Measurements from ENCODE around the gene TYMS. TPM values are rescaled to one million over a fixed set of nuclear protein-coding genes. Genes with fewer than 3 reads are reported as not detected.

TYMS gene
- total RNA-seq, 1 experiment from 2014 or later = 66.6 TPM

DNA sequence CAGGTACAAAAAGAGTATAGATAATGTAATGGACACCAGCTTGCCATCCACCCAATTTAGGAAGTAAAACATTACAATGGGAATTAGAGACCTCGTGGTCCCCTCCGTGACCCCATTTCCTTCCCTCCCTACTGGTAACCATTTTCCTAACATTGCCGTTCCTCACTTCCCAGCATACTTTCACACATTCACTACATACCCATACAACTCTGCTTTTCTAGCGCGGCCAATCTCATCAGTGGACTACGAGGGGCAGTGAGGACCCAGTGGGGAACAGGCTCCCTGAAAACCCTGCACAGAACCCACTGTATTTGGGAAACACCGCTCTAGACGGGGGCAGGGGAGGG lies 53.8 kb downstream of the TYMS start:
- no peak for DNase-seq (ENCODE audit: low spot score)

DNA sequence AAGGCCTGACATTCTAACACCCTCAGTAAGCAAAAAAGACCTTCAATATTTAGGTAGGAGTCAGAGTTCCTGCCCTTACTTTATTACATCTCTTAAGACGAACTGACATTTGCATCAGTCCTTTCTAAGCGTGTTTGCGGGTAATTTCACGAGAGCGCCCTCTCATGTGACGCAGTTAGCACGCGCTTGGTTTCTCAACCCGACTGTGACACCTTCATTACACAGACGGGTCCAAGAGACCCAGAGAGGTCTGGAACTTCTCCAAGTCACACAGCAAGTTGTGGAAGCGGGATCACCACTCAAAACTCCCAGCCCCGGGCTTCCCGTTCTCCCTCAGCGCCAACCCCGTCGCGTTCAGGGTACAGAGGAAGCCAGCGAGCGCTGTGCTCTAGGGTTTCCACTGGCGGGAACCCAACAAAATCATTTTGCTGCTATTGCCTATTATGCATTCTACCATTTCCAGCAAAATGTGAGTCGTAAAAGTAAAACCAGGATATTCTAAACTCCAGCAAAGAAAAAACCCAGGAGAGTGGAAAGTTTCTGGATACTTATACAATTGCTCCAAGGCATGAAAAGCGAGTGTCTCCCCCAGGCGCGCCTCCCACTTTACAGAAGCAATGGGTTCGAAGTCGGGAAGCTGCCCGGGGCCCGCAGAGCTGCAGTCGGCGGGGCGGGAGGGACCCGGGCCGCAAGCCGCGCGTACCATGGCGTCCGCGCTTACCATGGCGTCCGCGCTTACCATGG lies 54.4 kb downstream of the TYMS start:
- peak; percentile 33 for DNase-seq (ENCODE audit: low spot score)

DNA sequence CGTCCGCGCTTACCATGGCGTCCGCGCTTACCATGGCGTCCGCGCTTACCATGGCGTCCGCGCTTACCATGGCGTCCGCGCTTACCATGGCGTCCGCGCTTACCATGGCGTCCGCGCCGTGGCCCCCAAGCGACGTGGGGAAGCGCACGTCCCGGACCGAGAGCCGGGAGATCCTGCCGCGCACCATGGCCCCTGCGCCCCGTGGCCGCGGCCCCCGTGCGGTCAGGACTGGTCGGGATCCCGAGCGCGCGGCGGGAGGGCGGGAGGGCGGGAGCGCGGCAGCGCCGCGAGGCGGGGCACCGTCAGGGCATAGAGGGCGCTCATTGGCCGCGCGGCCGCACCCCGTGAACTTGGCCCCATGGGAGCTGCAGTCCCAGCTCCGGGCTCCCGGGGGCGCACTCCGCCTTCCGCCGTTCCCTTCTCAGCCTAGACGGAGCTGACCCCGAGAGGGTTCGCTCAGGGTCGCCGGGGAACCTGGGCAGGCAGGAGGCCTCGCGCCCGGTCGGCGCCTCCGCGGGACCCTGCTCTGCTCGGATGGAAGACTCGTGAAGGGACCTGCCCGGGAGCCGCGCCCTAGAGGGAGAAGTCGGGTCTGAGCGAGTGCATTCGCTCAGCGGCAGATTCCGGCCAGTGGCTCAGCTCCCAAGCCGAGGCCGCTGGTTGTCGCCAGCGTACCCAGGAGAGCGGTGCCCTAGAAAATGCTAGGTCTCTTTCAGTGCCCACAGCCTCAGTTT lies 55.1 kb downstream of the TYMS start, which contains the start of gene ENOSF1:
ENOSF1 (minus strand) TSS at position 230 of the 734 bp plus-strand sequence; CDS start at position 187, 43 bp downstream.
- DNase-seq (ENCODE audit: low spot score) = peak; percentile 29

DNA sequence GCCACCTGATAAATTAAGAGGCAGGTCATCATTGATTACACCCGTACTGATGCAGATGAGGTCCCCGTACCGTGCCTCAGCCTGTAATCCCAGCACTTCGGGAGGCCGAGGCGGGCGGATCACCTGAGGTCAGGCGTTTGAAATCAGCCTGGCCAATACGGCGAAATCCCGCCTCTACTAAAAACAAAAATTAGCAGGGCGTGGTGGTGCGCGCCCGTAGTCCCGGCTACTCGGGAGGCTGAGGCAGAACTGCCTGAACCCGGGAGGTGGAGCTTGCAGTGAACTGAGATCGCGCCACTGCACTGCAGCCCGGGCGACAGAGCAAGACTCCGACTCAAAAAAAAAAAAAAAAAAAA lies 55.7 kb downstream of the TYMS start:
- DNase-seq (ENCODE audit: low spot score) = no peak

- DNase-seq (ENCODE audit: low spot score) = peak; percentile 30
These were observed 58.2 kb downstream of the TYMS start for GRCh38 chr18:715626-716025.

GRCh38 chr18:717003-717402 lies 59.5 kb downstream of the TYMS start:
- no peak for DNase-seq (ENCODE audit: low spot score)

Other genes with a start within 250 kb of the TYMS start
- 41.9 and 49.4 TPM in 2 replicates for gene COLEC12, start 157.0 kb upstream of the TYMS start, total RNA-seq (2014; rRNA removed; shearing (Covaris generic))
- gene CETN1, start 77.3 kb upstream of the TYMS start, total RNA-seq (2014; rRNA removed; shearing (Covaris generic)) = not detected in 2 replicates
- 0.18 and 0.50 TPM in 2 replicates for gene CLUL1, start 60.7 kb upstream of the TYMS start, total RNA-seq (2014; rRNA removed; shearing (Covaris generic))
- 7.6 and 9.0 TPM in 2 replicates for gene ENOSF1, start 55.0 kb downstream of the TYMS start, total RNA-seq (2014; rRNA removed; shearing (Covaris generic))
- 95.7 and 101 TPM in 2 replicates for gene YES1, start 154.6 kb downstream of the TYMS start, total RNA-seq (2014; rRNA removed; shearing (Covaris generic))
- gene ADCYAP1, start 247.2 kb downstream of the TYMS start, total RNA-seq (2014; rRNA removed; shearing (Covaris generic)) = 0.47 and 0.83 TPM in 2 replicates